Parathyroid adenoma (tissue), 2 donors: ENCODE measurements around the gene ONECUT2.

ENCODE experiments used
- H2AFZ ChIP-seq: fragments of 300-600 bp; sonication (generic); one replicate; pipeline ENCODE4 v1.7.0; 2017; ENCODE audit warnings: antibody characterized with exemption, mild to moderate bottlenecking
- H3K27ac ChIP-seq: fragments of 300-600 bp; sonication (generic); one replicate; pipeline ENCODE4 v1.7.0; 2017
- H3K27me3 ChIP-seq: fragments of 300-600 bp; sonication (generic); one replicate; pipeline ENCODE4 v1.7.0; 2017; ENCODE audit warnings: low read length; ENCODE audit not compliant: control insufficient read depth, insufficient read depth
- H3K36me3 ChIP-seq: fragments of 300-600 bp; sonication (generic); one replicate; pipeline ENCODE4 v1.7.0; 2017; ENCODE audit warnings: low read length; ENCODE audit not compliant: control insufficient read depth, insufficient read depth
- H3K4me1 ChIP-seq: fragments of 300-600 bp; sonication (generic); one replicate; pipeline ENCODE4 v1.7.0; 2017; ENCODE audit warnings: control low read depth
- H3K4me2 ChIP-seq: fragments of 300-600 bp; sonication (generic); one replicate; pipeline ENCODE4 v1.7.0; 2017; ENCODE audit warnings: low read length
- H3K4me3 ChIP-seq: fragments of 300-600 bp; sonication (generic); one replicate; pipeline ENCODE4 v1.7.0; 2017; ENCODE audit warnings: low read depth, low read length
- H3K79me2 ChIP-seq: fragments of 300-600 bp; sonication (generic); one replicate; pipeline ENCODE4 v1.7.0; 2017; ENCODE audit warnings: control low read depth
- H3K9ac ChIP-seq: fragments of 300-600 bp; sonication (generic); one replicate; pipeline ENCODE4 v1.7.0; 2017; ENCODE audit warnings: mild to moderate bottlenecking
- H3K9me3 ChIP-seq: fragments of 300-600 bp; sonication (generic); one replicate; pipeline ENCODE4 v1.7.0; 2017; ENCODE audit warnings: low read length; ENCODE audit not compliant: control insufficient read depth
- TF ChIP-seq, protein P1 (sequence below): fragments of 300-600 bp; sonication (generic); IDR thresholded peaks from one replicate; pipeline ENCODE4 v1.7.0; 2017; ENCODE audit warnings: antibody characterized with exemption, mild to moderate bottlenecking
- donor health status: primary hyperparathyroidism.

ONECUT2 gene

DNA sequence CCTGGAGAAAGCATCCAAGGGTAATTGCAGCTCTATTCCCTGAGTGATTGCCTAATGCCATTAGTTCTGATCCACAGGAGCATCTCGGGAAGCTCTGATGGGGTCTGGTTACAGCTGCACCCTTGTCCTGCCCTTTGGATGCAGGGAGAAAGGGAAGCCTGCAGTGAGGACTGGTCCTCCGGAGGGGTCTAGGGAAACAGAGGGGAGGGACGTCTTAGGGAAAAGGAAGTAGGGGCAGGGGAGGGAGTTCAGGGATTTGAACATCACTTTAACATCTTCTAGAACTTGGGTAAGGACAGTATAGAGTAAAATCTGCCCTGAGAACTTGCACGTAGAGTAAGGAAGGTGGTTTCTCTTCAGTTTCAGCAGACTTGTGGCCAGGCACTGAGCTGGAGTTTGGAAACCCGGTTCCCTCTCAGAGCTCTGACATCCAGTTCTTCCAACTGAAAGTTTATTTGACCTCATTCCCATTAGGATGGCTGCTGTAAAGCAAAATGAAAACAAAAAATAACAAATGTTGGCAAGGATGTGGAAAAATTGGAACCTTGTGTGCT is 20.5 kb downstream of the ONECUT2 start:
- no peak overlapping the region for H3K27ac ChIP-seq
- no peaks in the 10 kb centered on the region for H3K36me3 ChIP-seq
- H3K4me1 ChIP-seq, result no peaks in the 10 kb centered on the region
- H3K9me3 ChIP-seq, result no peaks in the 10 kb centered on the region
- TF ChIP-seq, protein P1, sequence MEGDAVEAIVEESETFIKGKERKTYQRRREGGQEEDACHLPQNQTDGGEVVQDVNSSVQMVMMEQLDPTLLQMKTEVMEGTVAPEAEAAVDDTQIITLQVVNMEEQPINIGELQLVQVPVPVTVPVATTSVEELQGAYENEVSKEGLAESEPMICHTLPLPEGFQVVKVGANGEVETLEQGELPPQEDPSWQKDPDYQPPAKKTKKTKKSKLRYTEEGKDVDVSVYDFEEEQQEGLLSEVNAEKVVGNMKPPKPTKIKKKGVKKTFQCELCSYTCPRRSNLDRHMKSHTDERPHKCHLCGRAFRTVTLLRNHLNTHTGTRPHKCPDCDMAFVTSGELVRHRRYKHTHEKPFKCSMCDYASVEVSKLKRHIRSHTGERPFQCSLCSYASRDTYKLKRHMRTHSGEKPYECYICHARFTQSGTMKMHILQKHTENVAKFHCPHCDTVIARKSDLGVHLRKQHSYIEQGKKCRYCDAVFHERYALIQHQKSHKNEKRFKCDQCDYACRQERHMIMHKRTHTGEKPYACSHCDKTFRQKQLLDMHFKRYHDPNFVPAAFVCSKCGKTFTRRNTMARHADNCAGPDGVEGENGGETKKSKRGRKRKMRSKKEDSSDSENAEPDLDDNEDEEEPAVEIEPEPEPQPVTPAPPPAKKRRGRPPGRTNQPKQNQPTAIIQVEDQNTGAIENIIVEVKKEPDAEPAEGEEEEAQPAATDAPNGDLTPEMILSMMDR, result no peak
- no peak overlapping the region for H3K4me3 ChIP-seq
- no peaks in the 10 kb centered on the region for H3K79me2 ChIP-seq
- no peak overlapping the region for H3K9ac ChIP-seq
- no peaks in the 10 kb centered on the region for H3K27me3 ChIP-seq
- H2AFZ ChIP-seq, result no peak overlapping the region
- H3K4me2 ChIP-seq, result no peak overlapping the region

DNA sequence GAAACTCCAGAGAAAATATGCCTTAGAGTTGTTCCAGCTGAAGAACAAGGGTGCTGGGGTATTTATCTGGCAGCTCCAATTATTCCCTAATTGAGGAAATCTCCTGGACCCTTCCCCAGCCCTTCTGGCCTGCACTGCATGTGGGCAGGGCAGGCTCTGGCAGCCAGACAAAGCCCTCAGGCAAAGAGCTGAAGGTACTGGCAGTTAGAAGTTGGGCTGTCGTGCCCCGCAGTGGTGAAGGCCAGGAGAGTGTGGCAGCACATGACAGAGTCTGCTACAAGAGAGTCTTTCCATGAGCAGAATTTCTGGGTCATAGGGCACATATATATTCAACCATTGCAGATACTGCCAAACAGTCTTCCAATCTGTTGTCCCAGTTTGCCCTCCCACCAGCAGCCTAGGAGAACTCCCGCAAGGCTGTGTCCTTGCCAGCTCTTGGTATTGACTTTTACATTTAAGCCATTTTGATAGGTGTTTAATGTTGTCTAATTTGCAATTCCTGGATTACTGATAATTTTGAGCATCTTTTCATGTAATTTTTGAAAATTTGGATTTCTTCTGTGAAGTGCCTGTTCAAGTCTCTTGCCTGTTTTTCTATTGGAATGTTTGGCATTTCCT is 26.6 kb downstream of the ONECUT2 start:
- no peaks in the 10 kb centered on the region for H3K4me1 ChIP-seq
- TF ChIP-seq, protein P1, result no peak
- H3K27ac ChIP-seq, result no peak overlapping the region
- no peaks in the 10 kb centered on the region for H3K9me3 ChIP-seq
- H2AFZ ChIP-seq, result no peak overlapping the region
- H3K27me3 ChIP-seq, result no peaks in the 10 kb centered on the region
- no peak overlapping the region for H3K4me2 ChIP-seq
- H3K79me2 ChIP-seq, result no peaks in the 10 kb centered on the region
- H3K4me3 ChIP-seq, result no peak overlapping the region
- no peaks in the 10 kb centered on the region for H3K36me3 ChIP-seq
- H3K9ac ChIP-seq, result no peak overlapping the region

DNA sequence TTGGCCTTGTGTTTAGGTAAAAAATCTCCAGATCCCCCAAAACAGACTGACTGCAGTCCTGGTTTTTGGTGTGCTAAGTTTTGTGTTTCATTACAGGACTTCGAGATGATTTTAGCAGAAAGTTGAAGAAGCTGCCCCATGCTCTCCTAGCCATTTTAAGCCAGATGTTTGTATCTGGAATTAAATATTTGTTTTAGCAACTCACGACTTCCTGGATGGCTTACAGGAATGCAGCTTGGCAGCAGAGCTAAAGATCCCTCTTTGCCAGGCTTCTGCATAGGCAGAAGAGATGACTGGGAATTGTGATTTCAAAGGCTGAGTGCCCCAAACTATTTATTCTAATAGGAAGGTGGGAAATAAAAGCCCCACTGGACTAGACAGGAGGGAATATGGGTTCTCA is 31.1 kb downstream of the ONECUT2 start:
- no peaks in the 10 kb centered on the region for H3K4me1 ChIP-seq
- no peak overlapping the region for H3K9ac ChIP-seq

DNA sequence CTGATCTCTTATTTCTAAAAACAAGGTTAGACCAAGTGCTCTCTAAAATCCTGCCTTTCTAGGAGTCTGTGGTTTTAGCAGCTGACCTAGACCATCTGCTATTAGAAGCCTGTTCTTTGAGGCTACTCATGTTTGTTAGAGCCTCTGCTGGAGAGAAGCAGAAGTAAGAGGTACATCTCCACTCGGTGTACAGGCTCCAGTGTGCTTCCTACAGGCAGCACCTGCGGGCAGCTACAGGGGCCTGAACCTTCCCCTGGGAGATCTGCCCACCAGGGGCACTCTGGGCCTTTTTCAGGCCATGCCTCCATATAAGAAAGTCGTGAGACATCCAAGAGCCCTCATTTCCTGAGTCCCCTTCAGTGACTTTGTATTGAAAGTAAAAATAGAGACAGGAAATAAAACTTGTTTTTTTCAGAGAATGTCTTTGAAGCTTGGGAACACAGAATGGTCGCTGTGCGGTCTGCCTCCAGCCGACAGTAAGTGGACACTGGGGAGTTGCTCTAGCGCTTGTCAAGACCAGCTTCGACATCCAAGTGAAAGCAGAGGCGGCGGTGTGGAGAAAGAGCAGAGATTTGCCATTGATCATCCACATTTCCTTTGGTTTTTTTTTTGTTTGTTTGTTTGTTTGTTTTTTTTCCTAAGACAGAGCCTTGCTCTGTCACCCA is 31.7 kb downstream of the ONECUT2 start:
- Histone ChIP-seq H3K4me3 (no peak overlapping the region), H3K9me3 (no peaks in the 10 kb centered on the region), H3K4me1 (no peaks in the 10 kb centered on the region), H3K27ac (no peak overlapping the region), H3K9ac (no peak overlapping the region), H2AFZ (no peak overlapping the region), H3K4me2 (no peak overlapping the region), H3K79me2 (no peaks in the 10 kb centered on the region), H3K27me3 (no peaks in the 10 kb centered on the region), H3K36me3 (no peaks in the 10 kb centered on the region)
- TF ChIP-seq, protein P1, result no peak

More for the DNA sequence above, 31.1 kb downstream of the ONECUT2 start:
- no peaks in the 10 kb centered on the region for H3K27me3 ChIP-seq
- H3K27ac ChIP-seq, result no peak overlapping the region
- no peak overlapping the region for H2AFZ ChIP-seq
- H3K4me2 ChIP-seq, result no peak overlapping the region
- H3K4me3 ChIP-seq, result no peak overlapping the region
- H3K79me2 ChIP-seq, result no peaks in the 10 kb centered on the region
- no peaks in the 10 kb centered on the region for H3K9me3 ChIP-seq
- TF ChIP-seq, protein P1, result no peak
- no peaks in the 10 kb centered on the region for H3K36me3 ChIP-seq
